HG03135 (cell line): ENCODE data around the gene INHBC.

Experiments
- ATAC-seq: cut with Tn5 transposase; IDR thresholded peaks from one replicate; pipeline ENCODE4 v1.9.1; 2021; ENCODE audit warnings: mild to moderate bottlenecking, moderate library complexity; ENCODE audit not compliant: unreplicated experiment

The INHBC gene

GRCh38 chr12:57452937-57453509 lies 18.4 kb downstream of the INHBC start:
- peak; percentile 48 for ATAC-seq

GRCh38 chr12:57454213-57454565 lies 19.6 kb downstream of the INHBC start:
- ATAC-seq = no peak

- no peak for ATAC-seq
These were observed 20.2 kb downstream of the INHBC start, which contains the start of gene INHBE for GRCh38 chr12:57454566-57455373. TSS of gene INHBE (plus strand) at chr12:57455307. CDS start at chr12:57455537, 230 bp downstream.

- ATAC-seq = no peak
These were observed 21.0 kb downstream of the INHBC start for GRCh38 chr12:57455374-57456144.

- ATAC-seq = no peak
These were observed 21.6 kb downstream of the INHBC start for GRCh38 chr12:57456145-57456700.

- ATAC-seq = no peak
These were observed 22.3 kb downstream of the INHBC start for GRCh38 chr12:57456737-57457490.

- ATAC-seq = no peak
These were observed 24.1 kb downstream of the INHBC start for GRCh38 chr12:57458665-57459054.

- peak; percentile 60 for ATAC-seq
These were observed 24.6 kb downstream of the INHBC start for GRCh38 chr12:57459055-57459749.

- no peak for ATAC-seq
These were observed 25.3 kb downstream of the INHBC start, which contains the start of gene GLI1 for GRCh38 chr12:57459750-57460467. TSS of gene GLI1 (plus strand) at chr12:57459785. CDS start at chr12:57463692, 3,907 bp downstream.

GRCh38 chr12:57460468-57460784 lies 25.8 kb downstream of the INHBC start:
- ATAC-seq = no peak

GRCh38 chr12:57460841-57461275 lies 26.3 kb downstream of the INHBC start:
- no peak for ATAC-seq

GRCh38 chr12:57461276-57461916 lies 26.8 kb downstream of the INHBC start:
- no peak for ATAC-seq

GRCh38 chr12:57461917-57462250 lies 27.3 kb downstream of the INHBC start:
- ATAC-seq = no peak

- ATAC-seq = peak; percentile 68
These were observed 27.8 kb downstream of the INHBC start for GRCh38 chr12:57462251-57462911.

GRCh38 chr12:57462912-57463253 lies 28.3 kb downstream of the INHBC start:
- ATAC-seq = no peak

GRCh38 chr12:57464569-57464968 lies 30.0 kb downstream of the INHBC start:
- ATAC-seq = no peak

- no peak for ATAC-seq
These were observed 30.6 kb downstream of the INHBC start for GRCh38 chr12:57465030-57465746.
